Erythroblast (primary cell): ENCODE results near the gene IRF3.

Experiments used
- GATA1 ChIP-seq: IDR thresholded peaks from 2 replicates; pipeline ENCODE4 v1.6.1; 2011; ENCODE audit warnings: low read depth, mild to moderate bottlenecking, control low read depth, low read length, moderate library complexity
- POLR2A ChIP-seq: IDR thresholded peaks from 2 replicates; pipeline ENCODE4 v1.6.1; 2011; ENCODE audit warnings: mild to moderate bottlenecking, low read length

DNA sequence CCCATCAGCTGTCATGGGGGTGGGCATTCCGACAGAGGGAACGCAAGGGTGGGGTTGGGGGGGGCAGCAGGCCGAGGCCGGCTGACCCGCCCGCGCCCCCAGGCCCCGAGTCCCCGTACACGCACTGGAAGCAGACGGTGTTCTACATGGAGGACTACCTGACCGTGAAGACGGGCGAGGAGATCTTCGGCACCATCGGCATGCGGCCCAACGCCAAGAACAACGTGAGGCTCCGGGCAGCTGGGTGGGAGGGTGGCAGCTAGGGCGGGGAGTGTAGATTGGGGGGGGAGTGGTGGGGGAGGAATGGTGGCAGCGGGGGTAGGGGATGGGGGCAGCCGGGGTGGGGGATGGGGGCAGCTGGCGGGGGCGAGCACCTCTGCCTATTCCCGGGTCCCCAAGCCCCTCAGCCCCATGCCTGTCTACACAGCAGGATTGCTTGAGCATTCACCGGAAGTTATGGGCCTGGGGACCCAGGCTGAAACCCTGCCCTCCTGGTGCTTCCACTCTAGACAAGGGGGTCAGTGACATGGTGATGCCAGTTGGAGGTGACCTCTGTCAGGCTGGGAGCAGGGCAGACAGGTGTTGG lies 20.9 kb upstream of the IRF3 start:
- TF ChIP-seq POLR2A (no peak), GATA1 (no peak)
